Bronchial epithelial cell (primary cell): ENCODE measurements around the gene CORO7. TPM values are rescaled to one million over a fixed set of nuclear protein-coding genes. Genes with fewer than 3 reads are reported as not detected.
A peak's percentile ranks its signal among the peaks of the same experiment; 100 is the strongest.

Experiments used
- DNase-seq: peaks from one replicate; pipeline ENCODE4 v3.0.0-alpha.2; 2010; ENCODE audit warnings: low read depth
- FAIRE-seq: peaks from 2 replicates; lab custom pipeline; 2011; peaks lifted over from hg19 to GRCh38; lab: Jason Lieb, UNC
- H3K27me3 ChIP-seq: 2 replicates; pipeline ENCODE4 v1.5.1; 2011; ENCODE audit warnings: low read length; ENCODE audit not compliant: control insufficient read depth, insufficient read depth
- H3K36me3 ChIP-seq: 2 replicates; pipeline ENCODE4 v1.5.1; 2011; ENCODE audit warnings: low read length; ENCODE audit not compliant: control insufficient read depth, insufficient read depth
- H3K4me3 ChIP-seq: 2 replicates; pipeline ENCODE4 v1.5.1; 2011; ENCODE audit warnings: mild to moderate bottlenecking, low read depth, low read length, control low read depth
- CTCF ChIP-seq: IDR thresholded peaks from 2 replicates; pipeline ENCODE4 v1.5.1; 2011; ENCODE audit warnings: mild to moderate bottlenecking, moderate library complexity, low read length, control low read depth, inconsistent platforms; ENCODE audit not compliant: insufficient read depth, severe bottlenecking
- total RNA-seq: library from RNA; depleted of rRNA; stranded (reverse); fragments of >200 nt; gene quantifications from 2 replicates; pipeline ENCODE4 v1.2.1, GENCODE V29; 2014

CORO7 gene
- total RNA-seq, 1 donor from 2014 or later: 7.6 TPM

- FAIRE-seq (no peak), DNase-seq (peak; percentile 81)
- Histone ChIP-seq H3K36me3 (peaks cover 4% of the 10 kb centered on the region), H3K27me3 (no peaks in the 10 kb centered on the region), H3K4me3 (peak within 1 kb of the TSS; percentile 65)
- TF ChIP-seq CTCF: peak; percentile 2
These were observed 65.4 kb downstream of the CORO7 start, which contains the start of gene PAM16 for GRCh38 chr16:4350787-4351659. PAM16 (minus strand) TSS chr16:4351321; CDS start chr16:4351234, 87 bp downstream.

GRCh38 chr16:4350365-4350786, 66.0 kb downstream of the CORO7 start:
- FAIRE-seq: no peak
- Histone ChIP-seq H3K4me3 (peak overlapping the region; percentile 65), H3K27me3 (no peaks in the 10 kb centered on the region), H3K36me3 (peaks cover 4% of the 10 kb centered on the region)
- no peak for DNase-seq
- TF ChIP-seq CTCF: no peak

DNA sequence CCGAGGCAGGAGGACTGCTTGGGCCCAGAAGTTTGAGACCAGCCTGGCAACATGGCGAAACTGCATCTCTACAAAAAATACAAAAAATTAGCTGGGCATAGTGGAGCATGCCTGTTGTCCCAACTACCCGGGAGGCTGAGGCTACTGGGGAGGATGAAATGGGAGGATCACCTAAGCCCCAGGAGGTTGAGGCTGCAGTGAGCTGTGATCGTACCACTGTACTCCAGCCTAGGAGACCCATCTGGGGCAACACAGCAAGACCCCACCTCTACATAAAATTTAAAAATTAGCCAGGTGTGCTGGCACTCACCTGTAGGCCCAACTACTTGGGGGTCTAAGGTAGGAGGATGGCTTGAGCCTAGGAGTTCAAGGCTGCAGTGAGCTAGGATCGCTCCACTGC, 67.1 kb downstream of the CORO7 start:
- Histone ChIP-seq H3K36me3 (peaks cover 2% of the 10 kb centered on the region), H3K27me3 (no peaks in the 10 kb centered on the region), H3K4me3 (no peak overlapping the region)
- no peak for DNase-seq
- no peak for FAIRE-seq
- no peak for TF ChIP-seq CTCF

DNA sequence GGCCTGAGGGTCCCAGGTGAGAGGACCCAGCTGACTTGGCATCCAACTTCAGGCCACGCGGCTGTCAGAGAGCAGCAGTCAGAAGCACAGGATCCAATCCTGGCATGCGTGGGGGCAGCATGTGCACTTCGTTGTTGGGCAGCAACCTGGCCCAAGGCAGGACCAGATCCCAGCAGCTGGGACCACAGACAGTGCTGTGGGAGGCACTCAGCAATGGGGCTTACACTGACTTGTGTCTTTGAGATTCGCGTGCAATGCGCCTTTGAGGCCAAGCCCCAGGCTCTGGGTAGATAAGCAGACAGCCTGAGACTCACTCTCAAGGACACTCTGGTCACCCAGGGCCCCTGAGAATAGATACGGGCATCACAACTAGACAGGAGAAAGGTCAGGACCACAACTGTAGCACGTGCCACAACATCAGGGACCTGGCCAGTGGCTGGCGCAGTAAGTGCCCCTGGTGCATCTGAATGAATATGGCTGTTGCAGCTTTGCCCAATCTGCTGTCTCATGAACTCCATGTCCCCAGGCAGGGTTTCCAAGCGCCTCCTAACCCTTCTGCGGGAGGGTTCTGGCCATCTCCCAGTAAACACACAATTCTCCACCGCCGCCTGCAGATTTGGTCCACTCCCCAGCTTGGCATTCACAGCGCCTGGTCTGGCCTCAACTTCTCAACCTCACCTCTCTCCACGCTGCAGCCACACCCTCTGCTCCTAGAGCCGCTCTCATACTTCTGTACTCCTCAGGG, 68.5 kb downstream of the CORO7 start:
- peaks cover 7% of the 10 kb centered on the region for H3K36me3 ChIP-seq
- TF ChIP-seq CTCF: no peak
- no peak overlapping the region for H3K4me3 ChIP-seq
- FAIRE-seq (no peak), DNase-seq (no peak)
- H3K27me3 ChIP-seq: no peaks in the 10 kb centered on the region

GRCh38 chr16:4347010-4347409, 69.4 kb downstream of the CORO7 start:
- no peak for FAIRE-seq
- TF ChIP-seq CTCF: no peak

More at GRCh38 chr16:4347010-4347409, 69.4 kb downstream of the CORO7 start:
- DNase-seq: no peak
- Histone ChIP-seq H3K36me3 (peaks cover 8% of the 10 kb centered on the region), H3K4me3 (no peak overlapping the region), H3K27me3 (no peaks in the 10 kb centered on the region)
